Adrenal gland (tissue), 5 donors: Measurements from ENCODE around the gene CFAP221.

Experiments
- CTCF ChIP-seq, 6 experiments: fragments of 450-650 bp in 4 of 6; fragments of 200-600 bp in 2 of 6; sonication (generic) in 1 of 6; IDR thresholded peaks; 1 replicate in 5 of 6; 2 replicates in 1 of 6; pipeline versions ENCODE4 v1.5.1 to v1.8.0; 2016 to 2021; ENCODE audit warnings: antibody characterized with exemption in 6 of 6, mild to moderate bottlenecking in 2 of 6, moderate library complexity in 1 of 6
- POLR2A ChIP-seq, 2 donors: fragments of 450-650 bp; IDR thresholded peaks; one replicate each; pipeline ENCODE4 v1.6.1; 2017; ENCODE audit warnings: antibody characterized with exemption in 2 of 2, mild to moderate bottlenecking in 2 of 2, moderate library complexity in 1 of 2
- donor health status: DM: no; HTN: no; CAD: no.

- TF ChIP-seq POLR2A (IDR thresholded peaks at IDR 0.05) (no peak), CTCF (IDR thresholded peaks at IDR 0.05) (no peak)
Measured at GRCh38 chr2:119650206-119650605, 106.0 kb downstream of the CFAP221 start.
